Measurements from ENCODE around the gene RASL11A. TPM values are rescaled to one million over a fixed set of nuclear protein-coding genes. Genes with fewer than 3 reads are reported as not detected.
"Not testable (repeated sequence)": the region's sequence is repeated elsewhere in the genome, so short reads cannot be mapped to it uniquely, and the experiment has no call there.

RASL11A gene, protein sequence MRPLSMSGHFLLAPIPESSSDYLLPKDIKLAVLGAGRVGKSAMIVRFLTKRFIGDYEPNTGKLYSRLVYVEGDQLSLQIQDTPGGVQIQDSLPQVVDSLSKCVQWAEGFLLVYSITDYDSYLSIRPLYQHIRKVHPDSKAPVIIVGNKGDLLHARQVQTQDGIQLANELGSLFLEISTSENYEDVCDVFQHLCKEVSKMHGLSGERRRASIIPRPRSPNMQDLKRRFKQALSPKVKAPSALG
- total RNA-seq: 5.3 TPM
- long read RNA-seq, partial matches to known transcripts: 0 of 2 reads
- long read RNA-seq, other reads (novel, unspliced or antisense): 0 of 2 reads

DNA sequence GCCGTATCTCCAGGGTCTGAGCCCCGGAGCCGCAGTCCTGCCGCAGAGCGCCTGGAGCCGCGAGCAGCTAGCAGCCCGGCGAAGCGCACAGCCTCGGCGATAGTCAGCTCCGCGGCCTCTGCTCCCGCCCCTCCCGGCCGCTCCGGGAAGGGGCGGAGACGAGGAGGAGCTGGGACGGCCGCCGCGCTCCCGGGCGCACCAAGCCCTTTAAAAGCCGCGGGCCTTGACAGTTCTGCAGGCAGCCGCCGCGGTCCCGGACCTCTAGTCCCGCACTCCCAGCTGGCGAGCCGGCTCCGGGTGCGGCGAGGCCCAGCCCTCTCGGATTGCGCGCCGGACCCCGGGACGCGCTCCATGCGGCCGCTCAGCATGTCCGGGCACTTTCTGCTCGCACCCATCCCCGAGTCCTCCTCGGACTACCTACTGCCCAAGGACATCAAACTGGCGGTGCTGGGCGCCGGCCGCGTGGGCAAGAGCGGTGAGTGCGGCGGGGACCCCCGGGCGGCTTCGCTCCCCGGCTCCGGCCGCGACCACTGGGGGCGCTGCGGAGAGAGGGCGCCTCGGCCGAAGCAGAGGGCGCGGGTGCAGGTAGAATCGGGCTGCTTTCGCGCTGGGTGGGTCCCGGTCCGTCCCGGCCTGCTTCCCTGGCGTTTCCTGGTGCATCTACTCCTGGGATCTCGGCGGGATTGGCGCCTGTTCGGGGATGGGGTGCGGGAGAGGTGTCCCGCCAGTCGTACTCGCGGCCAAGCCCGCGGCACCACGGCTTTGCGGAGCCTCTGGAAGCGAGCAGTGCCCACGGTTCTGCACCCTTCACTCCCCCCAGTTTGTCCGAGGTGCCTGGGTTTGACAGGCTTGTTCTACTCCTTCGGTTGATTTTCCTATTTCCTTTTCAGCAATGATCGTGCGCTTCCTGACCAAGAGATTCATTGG, at the start of gene RASL11A:
TSS of gene RASL11A (plus strand) at position 237 of the 927 bp plus-strand sequence. CDS start at position 352, 115 bp downstream.
- Histone ChIP-seq H3K27me3 (ENCODE audit: low read depth) (no peaks in the 10 kb centered on the region), H3K36me3 (peaks cover 4% of the 10 kb centered on the region), H3K4me1 (peaks cover 51% of the 10 kb centered on the region), H3K27ac (replicated peaks) (peak within 1 kb of the TSS; percentile 93), H3K9me3 (replicated peaks) (no peaks in the 10 kb centered on the region), H3K4me3 (peak within 1 kb of the TSS; percentile 81)
- intact Hi-C loops (cut with micrococcal nuclease): no loop called here
- TF ChIP-seq, protein P1, sequence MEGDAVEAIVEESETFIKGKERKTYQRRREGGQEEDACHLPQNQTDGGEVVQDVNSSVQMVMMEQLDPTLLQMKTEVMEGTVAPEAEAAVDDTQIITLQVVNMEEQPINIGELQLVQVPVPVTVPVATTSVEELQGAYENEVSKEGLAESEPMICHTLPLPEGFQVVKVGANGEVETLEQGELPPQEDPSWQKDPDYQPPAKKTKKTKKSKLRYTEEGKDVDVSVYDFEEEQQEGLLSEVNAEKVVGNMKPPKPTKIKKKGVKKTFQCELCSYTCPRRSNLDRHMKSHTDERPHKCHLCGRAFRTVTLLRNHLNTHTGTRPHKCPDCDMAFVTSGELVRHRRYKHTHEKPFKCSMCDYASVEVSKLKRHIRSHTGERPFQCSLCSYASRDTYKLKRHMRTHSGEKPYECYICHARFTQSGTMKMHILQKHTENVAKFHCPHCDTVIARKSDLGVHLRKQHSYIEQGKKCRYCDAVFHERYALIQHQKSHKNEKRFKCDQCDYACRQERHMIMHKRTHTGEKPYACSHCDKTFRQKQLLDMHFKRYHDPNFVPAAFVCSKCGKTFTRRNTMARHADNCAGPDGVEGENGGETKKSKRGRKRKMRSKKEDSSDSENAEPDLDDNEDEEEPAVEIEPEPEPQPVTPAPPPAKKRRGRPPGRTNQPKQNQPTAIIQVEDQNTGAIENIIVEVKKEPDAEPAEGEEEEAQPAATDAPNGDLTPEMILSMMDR (IDR thresholded peaks at IDR 0.05; ENCODE audit: borderline replicate concordance): peak; percentile 97
- peak; percentile 88 for DNase-seq

- H3K36me3 ChIP-seq; H3K4me1 ChIP-seq; H3K4me3 ChIP-seq; intact Hi-C loops (cut with micrococcal nuclease); DNase-seq; H3K27ac ChIP-seq (replicated peaks); H3K9me3 ChIP-seq (replicated peaks); H3K27me3 ChIP-seq (ENCODE audit: low read depth): not testable (repeated sequence)
These were observed 48.5 kb upstream of the RASL11A start for GRCh38 chr13:27222100-27222499.

DNA sequence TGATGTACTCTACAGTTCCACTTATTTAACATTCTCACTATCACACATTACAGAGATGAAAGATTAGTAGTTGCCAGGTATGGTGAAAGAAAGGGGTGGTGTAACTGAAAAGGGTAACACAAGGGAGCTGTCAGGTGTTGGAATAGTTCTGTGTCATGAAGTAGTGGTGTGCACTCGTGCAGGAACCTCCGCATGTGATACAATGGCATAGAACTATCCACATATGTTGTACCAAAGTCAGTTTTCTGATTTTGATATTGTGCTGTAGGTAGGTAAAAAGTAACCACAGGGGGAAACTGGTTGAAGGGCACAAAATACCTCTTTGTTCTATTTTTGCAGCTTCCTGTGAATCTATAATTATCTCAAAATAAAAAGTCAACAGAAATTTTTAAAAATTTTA, 43.6 kb upstream of the RASL11A start:
- Histone ChIP-seq H3K9me3 (replicated peaks) (peaks cover 4% of the 10 kb centered on the region), H3K27ac (replicated peaks) (no peak overlapping the region), H3K36me3 (no peaks in the 10 kb centered on the region), H3K4me1 (peaks cover 9% of the 10 kb centered on the region), H3K27me3 (ENCODE audit: low read depth) (peaks cover 5% of the 10 kb centered on the region), H3K4me3 (no peak overlapping the region)
- TF ChIP-seq, protein P1 (IDR thresholded peaks at IDR 0.05; ENCODE audit: borderline replicate concordance): no peak
- no peak for DNase-seq
- intact Hi-C loops (cut with micrococcal nuclease): no loop called here

GRCh38 chr13:27228131-27228530, 42.5 kb upstream of the RASL11A start:
- intact Hi-C loops (cut with micrococcal nuclease): no loop called here
- TF ChIP-seq, protein P1 (IDR thresholded peaks at IDR 0.05; ENCODE audit: borderline replicate concordance): no peak
- H3K4me3 ChIP-seq: no peak overlapping the region
- H3K27me3 ChIP-seq (ENCODE audit: low read depth): peaks cover 5% of the 10 kb centered on the region
- H3K27ac ChIP-seq (replicated peaks): no peak overlapping the region
- DNase-seq: no peak
- peaks cover 9% of the 10 kb centered on the region for H3K4me1 ChIP-seq
- no peaks in the 10 kb centered on the region for H3K36me3 ChIP-seq
- peaks cover 6% of the 10 kb centered on the region for H3K9me3 ChIP-seq (replicated peaks)

- TF ChIP-seq, protein P1 (IDR thresholded peaks at IDR 0.05; ENCODE audit: borderline replicate concordance): no peak
- peaks cover 5% of the 10 kb centered on the region for H3K27me3 ChIP-seq (ENCODE audit: low read depth)
- no peaks in the 10 kb centered on the region for H3K36me3 ChIP-seq
- H3K9me3 ChIP-seq (replicated peaks): peaks cover 6% of the 10 kb centered on the region
- no peak overlapping the region for H3K4me3 ChIP-seq
- no peak for DNase-seq
- H3K4me1 ChIP-seq: peaks cover 9% of the 10 kb centered on the region
- intact Hi-C loops (cut with micrococcal nuclease): no loop called here
- H3K27ac ChIP-seq (replicated peaks): no peak overlapping the region
These were observed 41.0 kb upstream of the RASL11A start for GRCh38 chr13:27229642-27230041.
